Tibial artery (tissue), 4 donors: ENCODE data around the gene UNC13B.
A peak's percentile ranks its signal among the peaks of the same experiment; 100 is the strongest.

ENCODE experiments used
- DNase-seq, 2 donors: peaks; one replicate each; pipeline ENCODE4 v3.0.0-alpha.2; 2019
- H3K27ac ChIP-seq, 2 donors: fragments of 200-600 bp; sonication (generic) in 1 of 2; 1 replicate in 1 of 2; 2 replicates in 1 of 2; pipeline ENCODE4 v1.5.1; 2018 to 2019; ENCODE audit warnings: mild to moderate bottlenecking in 1 of 2
- H3K27me3 ChIP-seq, 2 donors: fragments of 200-600 bp; sonication (generic) in 1 of 2; one replicate each; pipeline versions ENCODE4 v1.5.1 to v1.6.0; 2016 to 2019
- H3K36me3 ChIP-seq, 3 donors: fragments of 200-600 bp; sonication (generic) in 2 of 3; one replicate each; pipeline ENCODE4 v1.5.1; 2016 to 2019; ENCODE audit warnings: mild to moderate bottlenecking in 2 of 3
- H3K4me1 ChIP-seq, 4 donors: fragments of 200-600 bp; sonication (generic) in 2 of 4; 1 replicate in 3 of 4; 2 replicates in 1 of 4; pipeline ENCODE4 v1.5.1; 2016 to 2019
- H3K4me3 ChIP-seq, 2 donors: fragments of 200-600 bp; sonication (generic) in 1 of 2; 1 replicate in 1 of 2; 2 replicates in 1 of 2; pipeline ENCODE4 v1.5.1; 2018 to 2019; ENCODE audit warnings: mild to moderate bottlenecking in 2 of 2
- H3K9me3 ChIP-seq, 3 donors: fragments of 200-600 bp; sonication (generic) in 1 of 3; one replicate each; pipeline ENCODE4 v1.5.1; 2016 to 2019
- intact Hi-C: fragments of 100-400 bp; cut with DNase I; formaldehyde crosslinking; loops from one replicate; pipeline ENCODE4 v1.15.0; 2023; ENCODE audit warnings: low total_unique reads
- TF ChIP-seq, protein P1 (sequence below), 2 experiments: fragments of 200-600 bp in 1 of 2; fragments of 450-650 bp in 1 of 2; IDR thresholded peaks; one replicate each; pipeline ENCODE4 v1.5.1; 2017 to 2019; ENCODE audit warnings: antibody characterized with exemption in 2 of 2, mild to moderate bottlenecking in 1 of 2, moderate library complexity in 1 of 2

Gene UNC13B

DNA sequence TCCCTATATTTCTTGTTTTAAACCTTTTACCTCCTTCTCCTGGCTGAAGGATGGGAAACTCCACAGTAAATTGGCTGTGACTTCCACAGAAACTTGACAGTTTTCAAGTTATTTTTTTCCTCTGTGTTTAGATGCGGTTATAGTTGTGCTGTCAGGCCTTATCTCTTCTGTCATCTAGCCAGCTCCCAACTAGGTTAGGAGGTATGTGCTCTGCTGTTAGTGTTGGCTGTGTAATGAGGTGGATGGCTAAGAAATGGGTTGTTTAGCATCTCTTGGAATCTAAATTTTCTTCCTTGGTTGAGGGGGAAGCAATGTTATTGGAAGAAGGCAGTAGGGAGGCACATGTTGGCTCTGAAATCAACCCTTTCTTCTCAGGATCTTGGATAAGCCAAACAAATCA lies 178.2 kb downstream of the UNC13B start:
- Histone ChIP-seq H3K4me3 (no peak overlapping the region), H3K36me3 (no peaks in the 10 kb centered on the region), H3K9me3 (no peaks in the 10 kb centered on the region), H3K4me1 (peaks cover 0 to 35% (median 15%) of the 10 kb centered on the region in 4 donors), H3K27me3 (no peaks in the 10 kb centered on the region), H3K27ac (peak overlapping the region; percentile 71 to 72)
- DNase-seq = no peak
- intact Hi-C loops = no loop called here
- TF ChIP-seq, protein P1, sequence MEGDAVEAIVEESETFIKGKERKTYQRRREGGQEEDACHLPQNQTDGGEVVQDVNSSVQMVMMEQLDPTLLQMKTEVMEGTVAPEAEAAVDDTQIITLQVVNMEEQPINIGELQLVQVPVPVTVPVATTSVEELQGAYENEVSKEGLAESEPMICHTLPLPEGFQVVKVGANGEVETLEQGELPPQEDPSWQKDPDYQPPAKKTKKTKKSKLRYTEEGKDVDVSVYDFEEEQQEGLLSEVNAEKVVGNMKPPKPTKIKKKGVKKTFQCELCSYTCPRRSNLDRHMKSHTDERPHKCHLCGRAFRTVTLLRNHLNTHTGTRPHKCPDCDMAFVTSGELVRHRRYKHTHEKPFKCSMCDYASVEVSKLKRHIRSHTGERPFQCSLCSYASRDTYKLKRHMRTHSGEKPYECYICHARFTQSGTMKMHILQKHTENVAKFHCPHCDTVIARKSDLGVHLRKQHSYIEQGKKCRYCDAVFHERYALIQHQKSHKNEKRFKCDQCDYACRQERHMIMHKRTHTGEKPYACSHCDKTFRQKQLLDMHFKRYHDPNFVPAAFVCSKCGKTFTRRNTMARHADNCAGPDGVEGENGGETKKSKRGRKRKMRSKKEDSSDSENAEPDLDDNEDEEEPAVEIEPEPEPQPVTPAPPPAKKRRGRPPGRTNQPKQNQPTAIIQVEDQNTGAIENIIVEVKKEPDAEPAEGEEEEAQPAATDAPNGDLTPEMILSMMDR (IDR thresholded peaks at IDR 0.05) = no peak

DNA sequence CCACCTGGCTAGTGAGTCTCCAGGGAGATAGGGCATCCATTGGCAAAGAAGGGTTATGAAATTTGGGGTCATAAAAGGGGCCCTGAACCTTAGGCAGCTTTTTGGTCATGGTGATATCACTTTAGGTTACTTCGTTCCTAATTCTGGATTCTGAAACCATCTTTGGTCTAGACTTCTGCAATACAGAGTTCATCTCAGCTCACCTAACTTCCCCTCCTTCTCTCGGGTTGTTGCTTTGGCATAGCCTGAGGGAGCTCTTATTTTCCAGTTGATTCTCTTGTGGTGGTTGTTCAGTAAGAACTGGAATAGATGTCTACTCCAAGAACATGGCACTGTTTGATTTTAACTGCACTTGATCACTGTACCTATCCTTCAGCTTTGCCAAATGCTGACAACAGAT lies 179.2 kb downstream of the UNC13B start:
- Histone ChIP-seq H3K36me3 (no peaks in the 10 kb centered on the region), H3K27me3 (no peaks in the 10 kb centered on the region), H3K4me1 (peaks cover 0 to 35% (median 15%) of the 10 kb centered on the region in 4 donors), H3K27ac (peak overlapping the region; percentile 71 to 72), H3K4me3 (peak overlapping the region in 1 of 2 donors; percentile 42), H3K9me3 (no peaks in the 10 kb centered on the region)
- intact Hi-C loops = no loop called here
- TF ChIP-seq, protein P1 (IDR thresholded peaks at IDR 0.05) = no peak
- DNase-seq = no peak

DNA sequence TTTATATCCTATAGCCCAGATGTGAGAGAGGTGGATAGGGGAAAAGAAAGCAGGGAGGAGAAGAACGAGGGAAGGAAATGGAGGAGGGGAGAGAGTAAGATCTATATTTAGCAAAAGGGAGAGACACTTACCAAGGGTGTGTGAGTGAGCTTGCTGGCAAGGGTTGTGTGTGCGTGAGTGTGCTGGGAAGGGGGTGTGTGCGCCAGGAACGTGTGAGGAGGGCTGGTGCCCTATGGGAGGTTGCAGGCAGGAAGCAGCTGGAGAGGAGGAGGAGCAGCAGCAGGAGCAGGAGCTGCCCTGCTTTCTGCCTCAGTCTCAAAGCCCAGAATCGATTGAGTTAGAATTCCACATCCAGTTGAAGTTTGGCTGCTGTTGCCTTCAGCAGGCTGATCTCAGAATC lies 179.8 kb downstream of the UNC13B start:
- H3K4me3 ChIP-seq = peak overlapping the region; percentile 24 to 42
- H3K27ac ChIP-seq = peak overlapping the region; percentile 71 to 72
- intact Hi-C loops = no loop called here
- H3K36me3 ChIP-seq = no peaks in the 10 kb centered on the region
- peaks cover 0 to 35% (median 15%) of the 10 kb centered on the region in 4 donors for H3K4me1 ChIP-seq
- no peaks in the 10 kb centered on the region for H3K9me3 ChIP-seq
- TF ChIP-seq, protein P1 (IDR thresholded peaks at IDR 0.05) = no peak
- DNase-seq = peak; percentile 65 to 90
- no peaks in the 10 kb centered on the region for H3K27me3 ChIP-seq

DNA sequence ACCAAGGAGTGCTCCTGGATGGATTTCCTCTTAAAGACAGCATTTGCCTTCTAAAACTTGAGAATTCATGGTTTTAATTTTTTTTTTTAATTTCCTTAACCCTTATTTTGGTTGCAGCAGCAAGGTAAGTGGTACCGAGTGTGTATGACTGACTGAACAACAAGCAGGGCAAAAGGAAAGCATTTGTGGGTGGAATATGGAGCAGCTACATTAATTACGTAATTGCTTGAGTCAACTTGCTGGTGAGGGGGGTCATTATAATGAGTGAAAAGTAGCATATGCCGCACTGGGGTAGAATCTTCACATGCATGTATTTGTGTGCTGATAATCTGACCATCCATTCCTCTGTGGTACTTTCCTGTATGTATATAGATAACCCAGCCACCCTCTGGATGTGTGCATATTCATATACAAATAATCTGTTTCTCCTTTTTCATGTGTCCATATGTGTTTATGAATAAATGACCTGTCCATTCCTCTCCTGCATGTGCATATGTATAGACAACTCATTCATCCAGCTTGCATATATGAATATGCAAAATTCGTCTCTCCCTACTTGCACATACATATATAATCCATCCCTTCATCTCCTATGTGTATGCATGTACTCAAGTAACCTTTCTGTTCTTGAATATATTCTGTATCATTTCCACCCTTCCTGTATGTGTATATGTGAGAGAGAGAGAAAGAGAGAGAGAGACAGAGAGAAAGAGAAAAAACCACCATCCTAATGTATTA lies 180.6 kb downstream of the UNC13B start:
- H3K27ac ChIP-seq = peak overlapping the region; percentile 71 to 72
- H3K4me3 ChIP-seq = peak overlapping the region; percentile 24 to 42
- H3K9me3 ChIP-seq = no peaks in the 10 kb centered on the region

DNA sequence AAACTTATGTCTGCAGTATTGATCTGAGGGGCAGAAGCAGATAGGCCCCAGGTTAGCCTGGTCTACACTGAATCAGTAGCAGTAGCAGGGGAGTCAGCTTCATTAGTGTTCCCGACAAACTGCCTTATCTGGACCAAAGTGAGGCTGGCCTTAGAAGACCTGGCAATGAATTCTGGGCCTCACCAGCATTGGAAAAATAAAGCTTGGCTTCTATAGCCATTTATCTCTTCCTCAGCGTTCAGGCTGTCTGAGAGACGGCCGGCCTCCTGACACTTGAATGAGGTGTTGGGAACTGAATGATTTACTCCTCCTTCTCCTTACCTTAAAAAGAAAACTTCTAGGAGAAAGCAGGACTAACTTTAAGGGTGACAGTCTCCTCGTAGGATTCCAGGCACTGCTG lies 186.3 kb downstream of the UNC13B start:
- no peak overlapping the region for H3K27ac ChIP-seq
- peaks cover 0 to 4% (median 0%) of the 10 kb centered on the region in 3 donors for H3K36me3 ChIP-seq
- no peak for DNase-seq
- peaks cover 0 to 24% (median 10%) of the 10 kb centered on the region in 4 donors for H3K4me1 ChIP-seq
- intact Hi-C loops = no loop called here
- H3K27me3 ChIP-seq = no peaks in the 10 kb centered on the region
- TF ChIP-seq, protein P1 (IDR thresholded peaks at IDR 0.05) = no peak
- no peak overlapping the region for H3K4me3 ChIP-seq
- H3K9me3 ChIP-seq = no peaks in the 10 kb centered on the region

More for the DNA sequence above, 180.6 kb downstream of the UNC13B start:
- DNase-seq = no peak
- Histone ChIP-seq H3K36me3 (no peaks in the 10 kb centered on the region), H3K27me3 (no peaks in the 10 kb centered on the region), H3K4me1 (peaks cover 0 to 35% (median 15%) of the 10 kb centered on the region in 4 donors)
- TF ChIP-seq, protein P1 (IDR thresholded peaks at IDR 0.05) = no peak
- intact Hi-C loops = no loop called here
